Adrenal gland (tissue), 5 donors: ENCODE data around the gene HNRNPA1L2.

ENCODE experiments used
- POLR2A ChIP-seq, 2 donors: fragments of 450-650 bp; IDR thresholded peaks; one replicate each; pipeline ENCODE4 v1.6.1; 2017; ENCODE audit warnings: antibody characterized with exemption in 2 of 2, mild to moderate bottlenecking in 2 of 2, moderate library complexity in 1 of 2
- TF ChIP-seq, protein P1 (sequence below), 6 experiments: fragments of 450-650 bp in 4 of 6; fragments of 200-600 bp in 2 of 6; sonication (generic) in 1 of 6; IDR thresholded peaks; 1 replicate in 5 of 6; 2 replicates in 1 of 6; pipeline versions ENCODE4 v1.5.1 to v1.8.0; 2016 to 2021; ENCODE audit warnings: antibody characterized with exemption in 6 of 6, mild to moderate bottlenecking in 2 of 6, moderate library complexity in 1 of 6
- donor health status: DM: no; HTN: no; CAD: no.

DNA sequence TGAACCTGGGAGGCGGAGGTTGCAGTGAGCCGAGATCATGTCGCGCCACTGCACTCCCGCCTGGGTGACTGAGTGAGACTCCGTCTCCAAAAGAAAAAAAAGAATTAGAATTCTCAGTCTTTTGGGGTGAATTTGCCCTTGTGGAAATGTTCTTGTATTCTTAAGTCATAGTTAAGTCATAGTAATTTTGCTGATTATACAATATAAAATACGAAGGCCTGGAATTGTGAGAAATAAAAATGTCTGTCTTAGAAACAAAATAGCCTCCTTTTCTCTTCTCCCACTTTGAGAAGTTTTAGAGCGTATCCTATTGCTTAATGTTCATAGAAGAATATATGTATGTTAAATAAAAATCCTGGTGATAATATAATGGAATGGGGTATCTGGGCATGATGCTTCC is 28.5 kb downstream of the HNRNPA1L2 start:
- TF ChIP-seq, protein P1, sequence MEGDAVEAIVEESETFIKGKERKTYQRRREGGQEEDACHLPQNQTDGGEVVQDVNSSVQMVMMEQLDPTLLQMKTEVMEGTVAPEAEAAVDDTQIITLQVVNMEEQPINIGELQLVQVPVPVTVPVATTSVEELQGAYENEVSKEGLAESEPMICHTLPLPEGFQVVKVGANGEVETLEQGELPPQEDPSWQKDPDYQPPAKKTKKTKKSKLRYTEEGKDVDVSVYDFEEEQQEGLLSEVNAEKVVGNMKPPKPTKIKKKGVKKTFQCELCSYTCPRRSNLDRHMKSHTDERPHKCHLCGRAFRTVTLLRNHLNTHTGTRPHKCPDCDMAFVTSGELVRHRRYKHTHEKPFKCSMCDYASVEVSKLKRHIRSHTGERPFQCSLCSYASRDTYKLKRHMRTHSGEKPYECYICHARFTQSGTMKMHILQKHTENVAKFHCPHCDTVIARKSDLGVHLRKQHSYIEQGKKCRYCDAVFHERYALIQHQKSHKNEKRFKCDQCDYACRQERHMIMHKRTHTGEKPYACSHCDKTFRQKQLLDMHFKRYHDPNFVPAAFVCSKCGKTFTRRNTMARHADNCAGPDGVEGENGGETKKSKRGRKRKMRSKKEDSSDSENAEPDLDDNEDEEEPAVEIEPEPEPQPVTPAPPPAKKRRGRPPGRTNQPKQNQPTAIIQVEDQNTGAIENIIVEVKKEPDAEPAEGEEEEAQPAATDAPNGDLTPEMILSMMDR (IDR thresholded peaks at IDR 0.05): no peak
- no peak for TF ChIP-seq POLR2A (IDR thresholded peaks at IDR 0.05)
